HG03439 (cell line): ENCODE data around the gene NKX2-1.
"Not testable (repeated sequence)": the region's sequence is repeated elsewhere in the genome, so short reads cannot be mapped to it uniquely, and the experiment has no call there.

Source experiments
- ATAC-seq: cut with Tn5 transposase; IDR thresholded peaks from one replicate; pipeline ENCODE4 v1.9.1; 2021; ENCODE audit warnings: mild to moderate bottlenecking, moderate library complexity; ENCODE audit not compliant: unreplicated experiment

Gene NKX2-1

GRCh38 chr14:36505892-36506731 is 13.9 kb downstream of the NKX2-1 start:
- no peak for ATAC-seq

DNA sequence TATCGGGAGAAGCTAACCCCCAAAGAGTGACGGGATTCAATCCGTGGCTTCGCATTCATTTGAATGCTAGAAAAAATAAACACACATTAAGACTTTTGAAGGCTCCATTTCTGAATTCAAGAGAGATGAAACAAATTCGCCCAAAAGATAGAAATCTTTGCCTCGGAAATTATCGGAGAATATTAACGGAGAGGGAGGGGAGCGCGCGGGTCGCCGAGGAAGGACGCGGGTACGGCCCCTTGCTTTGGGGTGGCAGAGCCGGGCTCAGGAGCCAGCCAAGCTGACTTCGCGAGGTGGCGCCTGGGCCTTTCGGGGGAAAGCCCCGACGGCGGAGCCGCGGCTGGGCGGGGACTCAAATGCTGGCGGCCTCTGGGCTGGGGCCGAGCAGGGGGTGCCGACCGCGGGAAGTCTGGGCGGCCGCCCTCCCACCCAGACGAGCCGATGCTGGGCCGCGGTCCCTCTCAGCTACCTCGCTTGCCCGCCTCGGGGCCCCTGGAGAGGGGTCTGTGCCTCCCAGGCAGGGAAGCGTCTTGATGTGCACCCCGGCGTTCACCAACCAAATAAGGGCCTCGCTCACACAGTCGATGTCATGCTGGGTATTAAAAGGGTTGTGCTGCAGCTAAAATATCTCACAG is 14.7 kb downstream of the NKX2-1 start:
- no peak for ATAC-seq

GRCh38 chr14:36504771-36505175 is 15.3 kb downstream of the NKX2-1 start:
- ATAC-seq, result no peak

DNA sequence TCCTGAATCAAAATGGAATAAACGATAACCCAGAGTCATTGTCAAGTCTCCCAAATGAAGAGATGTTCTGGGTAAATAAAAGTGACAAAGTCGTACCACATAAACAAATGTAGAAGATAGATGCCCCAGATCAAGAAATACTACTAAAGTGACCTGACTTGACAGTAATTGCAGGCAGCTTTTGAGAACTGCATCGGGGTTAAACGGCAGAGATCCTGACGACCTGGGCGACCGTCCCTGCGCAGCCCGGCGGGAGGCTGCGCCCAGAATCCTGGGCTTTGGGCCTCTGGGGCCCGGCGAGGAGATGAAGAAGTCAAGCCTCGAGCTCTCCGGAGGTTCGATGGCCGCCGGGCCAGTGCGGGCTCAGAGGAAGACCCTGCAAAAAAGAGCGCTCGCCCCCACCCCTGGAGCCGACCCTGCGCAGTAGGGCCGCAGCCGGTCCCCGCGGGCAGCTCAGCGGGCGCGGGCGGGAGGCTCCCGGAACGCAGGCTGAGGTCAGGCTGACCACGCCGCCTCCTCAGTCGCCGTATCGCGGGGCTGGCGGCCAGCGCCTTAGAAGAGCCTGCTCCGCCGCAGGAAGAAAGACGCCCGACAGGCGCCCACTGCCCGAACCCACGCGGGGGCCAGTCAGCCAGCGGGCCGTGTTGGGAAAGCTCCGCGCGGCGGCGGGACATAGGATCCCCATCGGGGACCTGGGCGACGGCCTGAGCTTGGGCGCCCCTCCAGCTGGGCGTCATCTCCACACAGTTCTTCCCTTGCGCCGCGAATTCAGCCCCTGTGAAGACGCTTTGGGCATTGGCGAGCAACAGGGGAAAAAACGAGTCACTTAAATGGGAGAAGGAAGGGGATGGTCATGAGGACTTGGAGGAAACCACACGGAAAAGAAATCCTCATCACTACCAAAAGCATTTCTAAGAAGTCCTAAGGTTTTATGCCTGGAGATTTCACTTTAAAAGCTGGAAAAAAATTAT is 16.0 kb downstream of the NKX2-1 start:
- no peak for ATAC-seq

DNA sequence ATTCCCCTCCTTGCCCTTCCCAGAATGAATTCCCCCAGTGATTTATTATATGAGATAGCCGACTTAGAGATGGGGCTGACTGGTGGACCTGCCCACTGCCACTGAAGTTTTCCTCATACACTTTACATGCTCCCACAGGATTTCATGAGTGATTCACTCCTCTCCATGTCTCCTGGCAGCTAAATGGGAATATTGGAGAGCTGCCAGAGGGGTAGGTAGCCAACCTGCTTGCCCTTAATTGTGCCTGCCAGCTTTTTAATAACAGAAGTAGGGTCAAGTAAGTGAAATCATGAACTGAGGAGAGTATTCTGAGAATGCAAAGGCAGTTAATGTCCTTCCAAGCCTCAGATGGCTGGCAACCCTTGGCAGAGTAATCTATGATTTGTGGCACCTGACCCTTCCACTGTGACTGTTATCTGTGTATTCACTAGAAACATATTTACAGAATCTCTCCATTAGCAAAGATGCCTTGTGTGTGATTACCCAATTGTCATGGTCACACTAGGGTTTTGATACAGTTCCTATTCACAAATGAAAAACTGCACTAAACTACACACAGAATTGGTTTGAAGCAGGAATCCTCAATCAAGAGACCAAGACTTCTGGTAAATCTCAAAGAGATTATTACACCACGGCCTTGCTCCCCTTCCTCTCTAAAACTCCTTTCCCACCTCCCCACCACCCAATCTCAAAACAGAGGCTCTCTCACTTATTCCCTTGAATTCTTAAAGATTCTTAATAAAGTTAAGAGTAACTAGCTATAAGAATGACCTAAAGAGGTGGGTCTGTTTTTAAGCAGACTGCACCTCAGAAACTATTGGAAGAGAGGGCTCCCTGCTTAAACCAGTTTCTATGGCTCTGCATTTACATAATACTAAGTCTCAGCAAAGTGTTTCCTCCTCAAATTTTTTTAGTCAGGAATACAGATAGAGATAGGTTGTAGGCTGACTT is 17.2 kb downstream of the NKX2-1 start:
- no peak for ATAC-seq

DNA sequence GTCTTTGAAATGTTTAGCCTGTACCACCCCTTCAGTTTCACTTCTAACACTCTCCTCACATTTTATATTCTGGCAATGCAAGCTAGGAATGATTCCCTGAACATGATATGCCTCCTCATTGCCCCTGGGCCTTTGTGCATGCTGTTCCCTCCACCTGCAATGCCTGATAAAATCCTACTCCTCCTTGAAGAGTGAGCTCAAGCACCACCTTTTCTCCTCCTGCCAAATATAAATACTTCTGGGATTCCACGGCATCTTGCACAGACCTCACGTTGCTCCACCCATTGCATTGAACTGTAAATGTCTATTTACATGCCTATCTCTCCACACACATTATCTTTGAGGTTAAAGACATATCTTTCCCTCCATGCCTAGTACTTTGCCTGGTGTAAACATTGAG is 21.1 kb downstream of the NKX2-1 start:
- ATAC-seq, result no peak

GRCh38 chr14:36496346-36496745 is 23.7 kb downstream of the NKX2-1 start:
- no peak for ATAC-seq

DNA sequence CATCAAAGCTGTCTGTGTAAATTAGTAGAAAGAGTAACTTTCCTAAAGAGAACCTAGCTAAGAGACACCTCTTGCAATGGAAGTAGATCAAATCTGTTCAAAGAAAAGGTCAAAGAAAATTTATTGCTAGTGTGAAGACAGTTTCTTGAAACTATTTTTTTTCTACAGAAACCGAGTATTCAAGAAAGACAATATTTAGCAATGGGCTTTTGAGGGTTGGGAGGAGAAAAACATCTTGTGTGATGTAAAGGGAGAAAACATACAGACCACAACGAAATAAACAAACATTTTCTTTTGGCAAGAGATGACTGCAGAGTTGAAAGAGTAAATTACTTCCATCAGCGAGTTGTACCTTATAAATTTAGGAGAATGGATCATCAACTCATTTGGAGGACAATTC is 24.4 kb downstream of the NKX2-1 start:
- no peak for ATAC-seq

GRCh38 chr14:36493761-36494160 is 26.3 kb downstream of the NKX2-1 start:
- no peak for ATAC-seq

DNA sequence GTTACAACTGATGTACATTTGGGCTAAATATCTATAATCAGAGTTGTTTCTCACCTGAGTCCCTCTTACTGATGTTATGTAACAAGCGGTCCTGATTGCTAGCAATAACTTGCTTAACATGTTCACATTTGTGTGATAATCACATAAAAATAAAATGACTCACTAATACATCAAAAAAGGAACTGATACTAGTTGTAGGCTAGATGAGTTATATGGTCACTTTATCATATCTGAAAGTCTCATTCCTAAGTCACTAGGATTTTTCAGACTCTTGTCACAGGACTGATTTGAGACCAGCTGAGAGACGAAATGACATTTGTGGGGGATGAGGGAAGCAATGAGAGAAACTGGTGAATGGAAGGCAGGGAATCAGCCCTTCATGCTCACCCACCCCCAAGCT is 34.3 kb downstream of the NKX2-1 start:
- ATAC-seq, result no peak

- ATAC-seq, result no peak
These were observed 40.7 kb downstream of the NKX2-1 start for GRCh38 chr14:36479344-36479743.

GRCh38 chr14:36478782-36479181 is 41.2 kb downstream of the NKX2-1 start:
- ATAC-seq, result peak; percentile 55

DNA sequence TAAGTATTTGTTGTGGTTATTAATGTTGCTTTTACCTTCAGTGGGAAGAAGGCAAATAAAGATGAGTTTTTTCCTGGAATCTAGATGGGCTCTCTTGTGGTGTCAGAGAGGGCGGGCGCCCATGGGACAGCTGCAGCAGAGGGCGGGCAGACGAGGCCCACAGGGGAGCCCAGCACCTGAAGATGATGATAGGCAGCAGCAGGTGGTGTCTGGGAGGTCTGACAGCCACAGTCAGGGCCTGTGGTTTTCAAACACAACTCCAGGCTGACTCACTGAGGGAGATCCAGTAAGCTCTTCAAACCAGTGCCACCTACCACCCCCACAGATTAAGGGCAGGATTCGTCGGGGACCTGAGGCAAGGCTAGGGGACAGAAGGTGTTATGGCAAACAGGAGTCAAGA is 42.8 kb downstream of the NKX2-1 start:
- no peak for ATAC-seq

- ATAC-seq, result not testable (repeated sequence)
These were observed 44.0 kb downstream of the NKX2-1 start for GRCh38 chr14:36476061-36476460.

DNA sequence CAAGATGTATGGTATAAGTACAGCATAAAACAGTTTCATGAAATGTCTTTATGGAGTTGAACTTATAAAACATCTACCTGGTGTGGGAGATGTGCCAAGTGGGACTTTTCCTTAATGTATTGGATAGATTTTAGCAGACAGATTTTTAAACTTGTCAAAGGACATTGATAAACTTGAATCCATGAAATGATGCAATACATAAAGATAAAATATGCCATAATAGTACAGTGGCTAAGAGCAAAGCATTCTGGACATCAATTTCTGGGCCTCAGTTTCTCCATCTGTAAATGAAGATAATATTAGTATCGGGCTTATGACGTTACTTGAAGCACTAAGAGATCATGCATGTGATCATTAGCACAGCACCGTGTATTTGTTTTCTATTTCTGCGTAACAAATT is 45.4 kb downstream of the NKX2-1 start:
- ATAC-seq, result no peak

- ATAC-seq, result no peak
These were observed 48.6 kb downstream of the NKX2-1 start for GRCh38 chr14:36471431-36471830.

DNA sequence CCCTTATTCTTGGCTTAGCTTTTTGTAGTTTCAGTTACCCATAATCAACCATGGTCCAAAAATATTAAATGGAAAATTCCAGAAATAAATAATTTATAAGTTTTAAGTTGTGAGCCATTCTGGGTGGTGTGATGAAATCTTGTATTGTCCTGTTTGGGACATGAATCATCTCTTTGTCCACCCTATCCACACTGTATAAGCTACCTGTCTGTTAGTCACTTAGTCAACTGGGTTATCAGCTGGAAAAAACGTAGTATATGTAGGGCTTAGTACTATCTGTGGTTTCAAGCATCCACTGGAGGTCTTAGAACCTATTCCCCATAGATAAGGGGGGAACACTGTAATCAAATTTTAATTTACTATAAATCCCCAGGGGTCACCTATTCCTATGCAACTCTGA is 52.7 kb downstream of the NKX2-1 start:
- ATAC-seq, result no peak
